ENCODE results near the gene ZNF609. TPM values are rescaled to one million over a fixed set of nuclear protein-coding genes. Genes with fewer than 3 reads are reported as not detected.

The ZNF609 gene
- total RNA-seq, 1 donor, result 20.6 TPM

- no peak overlapping the region for H3K4me3 ChIP-seq (ENCODE audit: insufficient read depth, low read length)
- H3K27ac ChIP-seq (ENCODE audit: low read depth, low read length), result no peak overlapping the region
- H3K27me3 ChIP-seq (ENCODE audit: insufficient read depth, low read length), result no peaks in the 10 kb centered on the region
- no peaks in the 10 kb centered on the region for H3K9me3 ChIP-seq (ENCODE audit: low read depth, low read length)
- H4K20me1 ChIP-seq (ENCODE audit: insufficient read depth, low read length), result peaks cover 12% of the 10 kb centered on the region
- H3K36me3 ChIP-seq (ENCODE audit: insufficient read depth, low read length), result peaks cover 72% of the 10 kb centered on the region
- no peak for TF ChIP-seq CTCF (IDR thresholded peaks at IDR 0.05; ENCODE audit: extremely low read depth, low read depth, low read length)
- H2AFZ ChIP-seq (ENCODE audit: low read length), result no peak overlapping the region
- H3K4me1 ChIP-seq (ENCODE audit: insufficient read depth, low read length), result no peaks in the 10 kb centered on the region
- no peak for DNase-seq (ENCODE audit: insufficient read length, low spot score, missing footprints)
- H3K4me2 ChIP-seq (ENCODE audit: insufficient read depth, low read length), result no peak overlapping the region
- H3K79me2 ChIP-seq (ENCODE audit: insufficient read depth, low read length), result peaks cover 2% of the 10 kb centered on the region
These were observed 225.0 kb downstream of the ZNF609 start for GRCh38 chr15:64685230-64685888.

- peak; percentile 91 for DNase-seq (ENCODE audit: insufficient read length, low spot score, missing footprints)
- Histone ChIP-seq H4K20me1 (ENCODE audit: insufficient read depth, low read length) (peaks cover 17% of the 10 kb centered on the region), H3K79me2 (ENCODE audit: insufficient read depth, low read length) (peaks cover 10% of the 10 kb centered on the region), H3K27ac (ENCODE audit: low read depth, low read length) (no peak overlapping the region), H3K4me2 (ENCODE audit: insufficient read depth, low read length) (no peak overlapping the region), H3K4me3 (ENCODE audit: insufficient read depth, low read length) (no peak overlapping the region), H3K27me3 (ENCODE audit: insufficient read depth, low read length) (no peaks in the 10 kb centered on the region), H3K9me3 (ENCODE audit: low read depth, low read length) (no peaks in the 10 kb centered on the region), H3K4me1 (ENCODE audit: insufficient read depth, low read length) (no peaks in the 10 kb centered on the region), H2AFZ (ENCODE audit: low read length) (no peak overlapping the region), H3K36me3 (ENCODE audit: insufficient read depth, low read length) (peaks cover 75% of the 10 kb centered on the region)
- TF ChIP-seq CTCF (IDR thresholded peaks at IDR 0.05; ENCODE audit: extremely low read depth, low read depth, low read length), result peak; percentile 75
These were observed 225.9 kb downstream of the ZNF609 start for GRCh38 chr15:64686130-64686735.

- no peak for DNase-seq (ENCODE audit: insufficient read length, low spot score, missing footprints)
- Histone ChIP-seq H3K4me2 (ENCODE audit: insufficient read depth, low read length) (no peak overlapping the region), H2AFZ (ENCODE audit: low read length) (no peak overlapping the region), H3K4me3 (ENCODE audit: insufficient read depth, low read length) (no peak overlapping the region), H4K20me1 (ENCODE audit: insufficient read depth, low read length) (peaks cover 24% of the 10 kb centered on the region), H3K9me3 (ENCODE audit: low read depth, low read length) (no peaks in the 10 kb centered on the region), H3K27me3 (ENCODE audit: insufficient read depth, low read length) (no peaks in the 10 kb centered on the region), H3K27ac (ENCODE audit: low read depth, low read length) (no peak overlapping the region), H3K36me3 (ENCODE audit: insufficient read depth, low read length) (peaks cover 70% of the 10 kb centered on the region), H3K79me2 (ENCODE audit: insufficient read depth, low read length) (peaks cover 18% of the 10 kb centered on the region), H3K4me1 (ENCODE audit: insufficient read depth, low read length) (no peaks in the 10 kb centered on the region)
- no peak for TF ChIP-seq CTCF (IDR thresholded peaks at IDR 0.05; ENCODE audit: extremely low read depth, low read depth, low read length)
These were observed 226.8 kb downstream of the ZNF609 start for GRCh38 chr15:64687172-64687571.

- Histone ChIP-seq H3K79me2 (ENCODE audit: insufficient read depth, low read length) (peaks cover 21% of the 10 kb centered on the region), H2AFZ (ENCODE audit: low read length) (no peak overlapping the region), H3K4me1 (ENCODE audit: insufficient read depth, low read length) (peaks cover 2% of the 10 kb centered on the region), H4K20me1 (ENCODE audit: insufficient read depth, low read length) (peaks cover 28% of the 10 kb centered on the region), H3K27ac (ENCODE audit: low read depth, low read length) (no peak overlapping the region), H3K9me3 (ENCODE audit: low read depth, low read length) (no peaks in the 10 kb centered on the region), H3K4me2 (ENCODE audit: insufficient read depth, low read length) (no peak overlapping the region), H3K27me3 (ENCODE audit: insufficient read depth, low read length) (no peaks in the 10 kb centered on the region), H3K36me3 (ENCODE audit: insufficient read depth, low read length) (peaks cover 66% of the 10 kb centered on the region), H3K4me3 (ENCODE audit: insufficient read depth, low read length) (no peak overlapping the region)
- no peak for TF ChIP-seq CTCF (IDR thresholded peaks at IDR 0.05; ENCODE audit: extremely low read depth, low read depth, low read length)
- no peak for DNase-seq (ENCODE audit: insufficient read length, low spot score, missing footprints)
These were observed 227.3 kb downstream of the ZNF609 start for GRCh38 chr15:64687688-64688087.

Data from osteoblast (primary cell).